Fibroblast of lung (primary cell): ENCODE data around the gene PLXNA4.

Source experiments
- EZH2 ChIP-seq: IDR thresholded peaks from 2 replicates; pipeline ENCODE4 v1.5.1; 2012; ENCODE audit warnings: low read length, control low read depth, mild to moderate bottlenecking; ENCODE audit errors: missing control alignments
- TF ChIP-seq, protein P1 (sequence below), 2 donors: IDR thresholded peaks in 1 of 2; conservative IDR thresholded peaks in 1 of 2; 1 replicate in 1 of 2; 2 replicates in 1 of 2; pipeline ENCODE4 v1.5.1; 2011 to 2012; ENCODE audit warnings: low read length in 2 of 2, control low read depth in 1 of 2, inconsistent platforms in 1 of 2, low read depth in 1 of 2, mild to moderate bottlenecking in 1 of 2

DNA sequence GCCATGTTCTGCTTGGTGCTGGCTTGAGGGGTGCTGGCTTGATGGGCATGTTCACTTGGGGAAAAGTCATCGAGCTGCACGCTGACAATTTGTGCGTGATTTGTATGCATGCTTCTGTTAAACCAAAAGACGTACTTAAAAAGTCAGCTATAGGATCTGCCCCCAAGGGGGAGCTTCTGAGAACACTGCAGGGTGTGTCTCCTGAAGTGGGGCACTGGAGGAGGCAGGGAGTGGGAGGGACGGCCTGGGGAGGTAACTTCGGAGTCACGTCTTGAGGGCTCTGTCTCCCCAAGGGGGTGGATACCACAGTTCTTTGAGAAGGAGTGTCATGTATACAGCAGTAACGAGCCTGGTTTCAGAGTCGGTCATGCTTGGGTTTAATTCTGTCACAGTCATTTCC, 406.5 kb downstream of the PLXNA4 start:
- TF ChIP-seq, protein P1, sequence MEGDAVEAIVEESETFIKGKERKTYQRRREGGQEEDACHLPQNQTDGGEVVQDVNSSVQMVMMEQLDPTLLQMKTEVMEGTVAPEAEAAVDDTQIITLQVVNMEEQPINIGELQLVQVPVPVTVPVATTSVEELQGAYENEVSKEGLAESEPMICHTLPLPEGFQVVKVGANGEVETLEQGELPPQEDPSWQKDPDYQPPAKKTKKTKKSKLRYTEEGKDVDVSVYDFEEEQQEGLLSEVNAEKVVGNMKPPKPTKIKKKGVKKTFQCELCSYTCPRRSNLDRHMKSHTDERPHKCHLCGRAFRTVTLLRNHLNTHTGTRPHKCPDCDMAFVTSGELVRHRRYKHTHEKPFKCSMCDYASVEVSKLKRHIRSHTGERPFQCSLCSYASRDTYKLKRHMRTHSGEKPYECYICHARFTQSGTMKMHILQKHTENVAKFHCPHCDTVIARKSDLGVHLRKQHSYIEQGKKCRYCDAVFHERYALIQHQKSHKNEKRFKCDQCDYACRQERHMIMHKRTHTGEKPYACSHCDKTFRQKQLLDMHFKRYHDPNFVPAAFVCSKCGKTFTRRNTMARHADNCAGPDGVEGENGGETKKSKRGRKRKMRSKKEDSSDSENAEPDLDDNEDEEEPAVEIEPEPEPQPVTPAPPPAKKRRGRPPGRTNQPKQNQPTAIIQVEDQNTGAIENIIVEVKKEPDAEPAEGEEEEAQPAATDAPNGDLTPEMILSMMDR (conservative IDR thresholded peaks at IDR 0.05 in 1 of 2, IDR thresholded peaks at IDR 0.05 in 1 of 2; ENCODE audit: low read depth in 1 of 2, low read length in 2 of 2) = no peak
- no peak for TF ChIP-seq EZH2
